Renal cortex interstitium (tissue), 11 donors: ENCODE data around the gene TGFBR3L. TPM values are rescaled to one million over a fixed set of nuclear protein-coding genes. Genes with fewer than 3 reads are reported as not detected.

Experiments
- DNase-seq, 11 donors: peaks; one replicate each; pipeline ENCODE4 v3.0.0-alpha.2; 2013; ENCODE audit warnings: low read depth in 9 of 11, low spot score in 4 of 11; ENCODE audit errors: extremely low read depth in 1 of 11
- polyA plus RNA-seq, 3 donors: library from polyadenylated mRNA; unstranded; fragments of 120-200 nt; gene quantifications; one replicate each; pipeline ENCODE4 v1.2.1, GENCODE V29; 2013; ENCODE audit not compliant: insufficient read length in 3 of 3

The TGFBR3L gene
- polyA plus RNA-seq, 3 donors, result 0.33 to 1.1 (median 1.0) TPM

DNA sequence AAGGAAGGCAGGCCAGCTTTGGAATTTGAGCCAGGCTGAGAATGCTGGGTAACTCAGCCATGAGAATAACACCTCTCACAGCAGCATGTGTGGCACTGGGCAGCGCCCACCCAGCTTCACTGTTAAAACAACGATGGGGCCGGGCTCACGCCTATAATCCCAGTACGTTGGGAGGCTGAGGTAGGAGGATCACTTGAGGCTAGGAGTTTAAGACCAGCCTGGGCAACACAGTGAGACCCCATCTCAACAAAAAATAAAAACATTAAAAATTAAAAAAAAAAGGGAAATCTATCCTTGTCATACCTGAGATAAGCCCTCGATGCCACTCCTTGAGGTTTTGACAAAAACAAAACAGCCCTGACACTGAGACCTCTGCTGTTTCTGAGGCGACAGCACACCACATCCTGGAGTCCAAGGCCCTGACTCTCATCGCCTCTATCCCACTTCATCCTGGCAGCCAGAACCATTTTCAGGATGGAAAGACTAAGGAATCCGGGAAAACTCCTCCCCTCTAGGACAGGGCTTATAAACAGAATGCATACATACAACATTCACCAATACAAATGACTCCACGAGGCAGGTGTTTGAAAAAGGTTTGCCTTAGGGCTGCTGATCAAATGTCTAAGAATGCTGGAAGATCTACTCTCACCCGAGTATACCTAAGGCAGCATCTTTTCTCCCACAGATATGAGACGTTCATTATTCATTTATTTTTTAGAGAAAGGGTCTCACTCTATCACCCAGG lies 51.5 kb downstream of the TGFBR3L start:
- DNase-seq, result no peak

GRCh38 chr19:7968008-7968795 lies 53.6 kb downstream of the TGFBR3L start:
- DNase-seq, result no peak

Other genes with a start within 250 kb of the TGFBR3L start
- 1 to 10 TPM in 2 of 3 donors, under 1 TPM in 1; 0.76 to 1.7 (median 1.4) TPM for gene RETN, start 245.8 kb upstream of the TGFBR3L start, polyA plus RNA-seq
- under 1 TPM; 0.14 to 0.61 (median 0.39) TPM for gene MCEMP1, start 237.7 kb upstream of the TGFBR3L start, polyA plus RNA-seq
- 10 to 100 TPM; 36.3 to 71.1 (median 62.5) TPM for gene TRAPPC5, start 234.0 kb upstream of the TGFBR3L start, polyA plus RNA-seq
- under 1 TPM in 2 of 3 donors, not detected in 1; 0.06 to 0.14 TPM for gene FCER2, start 212.7 kb upstream of the TGFBR3L start, polyA plus RNA-seq
- under 1 TPM in 1 of 3 donors, not detected in 2; 0.17 TPM for gene CLEC4G, start 182.7 kb upstream of the TGFBR3L start, polyA plus RNA-seq
- gene CD209, start 167.3 kb upstream of the TGFBR3L start, polyA plus RNA-seq, result 1 to 10 TPM; 1.4 to 2.7 (median 1.5) TPM
- gene CLEC4M, start 151.6 kb upstream of the TGFBR3L start, polyA plus RNA-seq, result 1 to 10 TPM; 2.0 to 4.2 (median 3.4) TPM
- gene EVI5L, start 84.6 kb upstream of the TGFBR3L start, polyA plus RNA-seq, result 10 to 100 TPM; 14.2 to 18.7 (median 14.9) TPM
- 1 to 10 TPM; 5.6 to 9.4 (median 8.1) TPM for gene PRR36, start 40.4 kb upstream of the TGFBR3L start, polyA plus RNA-seq
- gene LRRC8E, start 26.3 kb upstream of the TGFBR3L start, polyA plus RNA-seq, result 1 to 10 TPM; 1.4 to 3.0 (median 2.6) TPM
- gene MAP2K7, start 11.0 kb upstream of the TGFBR3L start, polyA plus RNA-seq, result 10 to 100 TPM; 23.7 to 41.9 (median 33.7) TPM
- 10 to 100 TPM; 12.9 to 19.0 (median 18.8) TPM for gene SNAPC2, start 5.5 kb downstream of the TGFBR3L start, polyA plus RNA-seq
- gene CTXN1, start 11.3 kb downstream of the TGFBR3L start, polyA plus RNA-seq, result 10 to 100 TPM; 12.7 to 33.9 (median 32.3) TPM
- gene TIMM44, start 28.8 kb downstream of the TGFBR3L start, polyA plus RNA-seq, result 10 to 100 TPM; 39.4 to 59.3 (median 59.1) TPM
- gene ELAVL1, start 90.8 kb downstream of the TGFBR3L start, polyA plus RNA-seq, result 10 to 100 TPM; 79.8 to 92.2 (median 92.0) TPM
- gene CCL25, start 137.9 kb downstream of the TGFBR3L start, polyA plus RNA-seq, result under 1 TPM; 0.26 to 0.64 (median 0.42) TPM
- gene FBN3, start 234.8 kb downstream of the TGFBR3L start, polyA plus RNA-seq, result 10 to 100 TPM; 34.7 to 60.5 (median 44.1) TPM